Osteoblast (primary cell): ENCODE results near the gene PDCD4. TPM values are rescaled to one million over a fixed set of nuclear protein-coding genes. Genes with fewer than 3 reads are reported as not detected.

Source experiments
- DNase-seq: peaks from one replicate; pipeline ENCODE4 v3.0.0; 2011; ENCODE audit warnings: low spot score, mixed read lengths; ENCODE audit not compliant: insufficient read length; ENCODE audit errors: missing footprints
- H2AFZ ChIP-seq: 2 replicates; pipeline ENCODE4 v1.6.0; 2011; ENCODE audit warnings: mild to moderate bottlenecking, low read length
- H3K27ac ChIP-seq: 2 replicates; pipeline ENCODE4 v1.5.1; 2011; ENCODE audit warnings: mild to moderate bottlenecking, low read depth, low read length, moderate library complexity
- H3K27me3 ChIP-seq: 2 replicates; pipeline ENCODE4 v1.6.0; 2012; ENCODE audit warnings: mild to moderate bottlenecking, control low read depth, inconsistent platforms, low read length, moderate library complexity; ENCODE audit not compliant: insufficient read depth
- H3K36me3 ChIP-seq: 2 replicates; pipeline ENCODE4 v1.5.1; 2011; ENCODE audit warnings: mild to moderate bottlenecking, low read length, control low read depth, moderate library complexity; ENCODE audit not compliant: insufficient read depth
- H3K4me1 ChIP-seq: 2 replicates; pipeline ENCODE4 v1.5.1; 2011; ENCODE audit warnings: mild to moderate bottlenecking, low read length, control low read depth, moderate library complexity; ENCODE audit not compliant: insufficient read depth
- H3K4me2 ChIP-seq: 2 replicates; pipeline ENCODE4 v1.6.0; 2011; ENCODE audit warnings: mild to moderate bottlenecking, low read length; ENCODE audit not compliant: insufficient read depth
- H3K4me3 ChIP-seq: fragments of 200-600 bp; sonication (generic); 3 replicates; pipeline ENCODE4 v1.5.1; 2012; ENCODE audit warnings: mild to moderate bottlenecking, low read length, inconsistent platforms; ENCODE audit not compliant: insufficient read depth
- H3K79me2 ChIP-seq: 2 replicates; pipeline ENCODE4 v1.6.0; 2012; ENCODE audit warnings: mild to moderate bottlenecking, low read length, control low read depth, inconsistent platforms; ENCODE audit not compliant: insufficient read depth
- H3K9me3 ChIP-seq: 2 replicates; pipeline ENCODE4 v1.5.1; 2011; ENCODE audit warnings: low read depth, low read length, control low read depth
- H4K20me1 ChIP-seq: 2 replicates; pipeline ENCODE4 v1.6.0; 2012; ENCODE audit warnings: mild to moderate bottlenecking, low read length, control low read depth; ENCODE audit not compliant: insufficient read depth
- total RNA-seq: library from RNA; depleted of rRNA; stranded (reverse); fragments of >200 nt; gene quantifications from 2 replicates; pipeline ENCODE4 v1.2.3, GENCODE V29; 2012
- TF ChIP-seq, protein P1 (sequence below): IDR thresholded peaks from 2 replicates; pipeline ENCODE4 v1.5.1; 2011; ENCODE audit warnings: mild to moderate bottlenecking, low read depth, low read length, moderate library complexity; ENCODE audit errors: extremely low read depth

Gene PDCD4
- total RNA-seq, 1 donor, result 73.8 TPM

DNA sequence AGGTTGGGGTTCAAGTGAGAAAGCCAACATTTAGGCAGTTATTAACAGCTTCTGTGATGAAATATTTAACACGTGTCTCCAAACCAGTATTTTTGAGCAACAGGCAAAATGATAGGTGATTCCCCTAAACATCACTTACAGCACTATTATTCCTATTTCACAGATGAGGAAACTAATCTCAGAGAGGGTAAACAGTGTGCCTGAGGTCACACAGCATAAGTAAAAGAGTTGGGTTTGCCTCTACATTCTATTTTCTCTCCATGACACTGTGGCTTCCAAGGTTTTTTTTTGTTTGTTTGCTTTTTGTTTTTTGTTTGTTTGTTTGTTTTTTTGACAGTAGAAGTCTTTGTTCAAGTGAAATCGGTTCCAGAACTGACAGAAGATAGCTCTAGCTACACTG is 43.2 kb upstream of the PDCD4 start:
- Histone ChIP-seq H3K27ac (no peak overlapping the region), H2AFZ (no peak overlapping the region), H3K27me3 (peaks cover 24% of the 10 kb centered on the region), H3K9me3 (no peaks in the 10 kb centered on the region), H3K4me1 (peaks cover 4% of the 10 kb centered on the region), H3K79me2 (no peaks in the 10 kb centered on the region), H3K4me3 (no peak overlapping the region), H3K4me2 (no peak overlapping the region), H4K20me1 (no peaks in the 10 kb centered on the region), H3K36me3 (no peaks in the 10 kb centered on the region)
- TF ChIP-seq, protein P1, sequence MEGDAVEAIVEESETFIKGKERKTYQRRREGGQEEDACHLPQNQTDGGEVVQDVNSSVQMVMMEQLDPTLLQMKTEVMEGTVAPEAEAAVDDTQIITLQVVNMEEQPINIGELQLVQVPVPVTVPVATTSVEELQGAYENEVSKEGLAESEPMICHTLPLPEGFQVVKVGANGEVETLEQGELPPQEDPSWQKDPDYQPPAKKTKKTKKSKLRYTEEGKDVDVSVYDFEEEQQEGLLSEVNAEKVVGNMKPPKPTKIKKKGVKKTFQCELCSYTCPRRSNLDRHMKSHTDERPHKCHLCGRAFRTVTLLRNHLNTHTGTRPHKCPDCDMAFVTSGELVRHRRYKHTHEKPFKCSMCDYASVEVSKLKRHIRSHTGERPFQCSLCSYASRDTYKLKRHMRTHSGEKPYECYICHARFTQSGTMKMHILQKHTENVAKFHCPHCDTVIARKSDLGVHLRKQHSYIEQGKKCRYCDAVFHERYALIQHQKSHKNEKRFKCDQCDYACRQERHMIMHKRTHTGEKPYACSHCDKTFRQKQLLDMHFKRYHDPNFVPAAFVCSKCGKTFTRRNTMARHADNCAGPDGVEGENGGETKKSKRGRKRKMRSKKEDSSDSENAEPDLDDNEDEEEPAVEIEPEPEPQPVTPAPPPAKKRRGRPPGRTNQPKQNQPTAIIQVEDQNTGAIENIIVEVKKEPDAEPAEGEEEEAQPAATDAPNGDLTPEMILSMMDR, result no peak
- DNase-seq, result no peak

DNA sequence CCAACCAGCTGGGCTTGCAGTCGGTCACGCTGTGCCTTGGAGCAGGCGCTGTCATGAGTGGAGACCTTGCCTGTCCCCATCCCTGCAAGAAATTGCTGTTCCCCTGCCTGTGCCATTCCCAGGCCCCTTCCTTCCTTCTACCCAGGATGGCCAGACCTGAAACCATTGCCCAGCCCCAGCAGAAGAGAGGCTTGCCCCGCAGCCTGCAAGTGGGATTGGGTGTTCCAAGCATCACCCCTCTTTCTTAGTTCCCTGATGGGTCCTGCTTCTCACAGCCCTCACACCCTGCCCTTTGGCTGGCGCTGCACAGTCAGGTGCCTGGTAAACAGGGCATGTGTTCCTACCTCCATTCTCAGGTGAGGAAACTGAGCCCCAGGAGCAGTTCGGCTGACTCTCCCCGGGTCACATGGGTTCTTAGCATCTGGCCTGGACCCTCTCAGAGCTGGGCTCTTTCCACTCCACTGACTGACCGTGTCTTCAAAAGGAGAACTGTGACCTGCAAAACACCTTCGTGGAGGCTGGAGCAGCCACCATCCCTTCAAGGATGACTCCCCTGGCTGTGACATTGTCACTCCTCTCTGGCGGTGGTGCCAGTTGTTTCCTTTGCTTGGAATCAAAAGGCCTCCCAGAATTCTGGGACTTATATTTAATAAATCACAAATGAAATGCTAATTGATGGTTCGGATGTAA is 41.9 kb upstream of the PDCD4 start:
- no peaks in the 10 kb centered on the region for H3K79me2 ChIP-seq
- H3K9me3 ChIP-seq, result no peaks in the 10 kb centered on the region
- H3K27ac ChIP-seq, result no peak overlapping the region
- no peaks in the 10 kb centered on the region for H4K20me1 ChIP-seq
- no peak overlapping the region for H2AFZ ChIP-seq
- no peaks in the 10 kb centered on the region for H3K36me3 ChIP-seq
- peaks cover 18% of the 10 kb centered on the region for H3K27me3 ChIP-seq
- peaks cover 4% of the 10 kb centered on the region for H3K4me1 ChIP-seq
- H3K4me2 ChIP-seq, result no peak overlapping the region
- no peak overlapping the region for H3K4me3 ChIP-seq
- no peak for DNase-seq
- TF ChIP-seq, protein P1, result no peak

DNA sequence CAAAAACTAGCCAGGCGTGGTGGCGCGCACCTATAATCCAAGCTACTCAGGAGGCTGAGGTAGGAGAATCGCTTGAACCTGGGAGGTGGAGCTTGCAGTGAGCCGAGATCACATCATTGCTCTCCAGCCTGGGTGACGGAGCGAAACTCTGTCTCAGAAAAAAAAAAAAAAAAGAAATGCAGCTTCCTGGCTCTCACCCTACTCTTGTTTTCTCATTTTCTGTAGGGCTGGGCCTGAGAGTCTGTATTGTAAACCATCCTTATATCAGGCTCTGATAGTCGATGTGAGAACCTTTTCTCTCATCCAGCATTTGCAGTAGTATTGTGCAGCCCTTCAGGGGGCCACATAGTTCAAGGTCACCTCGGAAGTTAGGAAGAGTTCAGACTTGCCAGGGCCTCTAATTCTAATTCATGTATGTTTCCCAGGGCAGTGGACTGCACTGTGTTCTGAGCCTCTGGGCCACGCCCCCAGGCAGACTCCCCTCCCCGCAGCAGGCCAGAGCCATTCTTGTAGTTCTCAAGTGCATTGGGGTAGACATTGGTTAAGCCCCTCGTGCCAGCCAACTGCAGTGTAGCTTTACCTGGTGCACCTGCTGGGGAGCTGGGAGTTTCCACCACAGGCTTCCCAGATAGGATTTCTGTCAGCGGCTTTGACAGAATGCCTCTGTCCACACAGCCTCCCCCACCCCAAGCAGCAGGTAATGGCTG is 38.3 kb upstream of the PDCD4 start:
- Histone ChIP-seq H3K4me3 (no peak overlapping the region), H2AFZ (no peak overlapping the region), H3K27me3 (peaks cover 6% of the 10 kb centered on the region), H3K27ac (no peak overlapping the region), H3K4me1 (no peaks in the 10 kb centered on the region), H3K9me3 (no peaks in the 10 kb centered on the region), H3K79me2 (no peaks in the 10 kb centered on the region), H4K20me1 (no peaks in the 10 kb centered on the region), H3K4me2 (no peak overlapping the region), H3K36me3 (no peaks in the 10 kb centered on the region)
- DNase-seq, result no peak
- TF ChIP-seq, protein P1, result no peak

DNA sequence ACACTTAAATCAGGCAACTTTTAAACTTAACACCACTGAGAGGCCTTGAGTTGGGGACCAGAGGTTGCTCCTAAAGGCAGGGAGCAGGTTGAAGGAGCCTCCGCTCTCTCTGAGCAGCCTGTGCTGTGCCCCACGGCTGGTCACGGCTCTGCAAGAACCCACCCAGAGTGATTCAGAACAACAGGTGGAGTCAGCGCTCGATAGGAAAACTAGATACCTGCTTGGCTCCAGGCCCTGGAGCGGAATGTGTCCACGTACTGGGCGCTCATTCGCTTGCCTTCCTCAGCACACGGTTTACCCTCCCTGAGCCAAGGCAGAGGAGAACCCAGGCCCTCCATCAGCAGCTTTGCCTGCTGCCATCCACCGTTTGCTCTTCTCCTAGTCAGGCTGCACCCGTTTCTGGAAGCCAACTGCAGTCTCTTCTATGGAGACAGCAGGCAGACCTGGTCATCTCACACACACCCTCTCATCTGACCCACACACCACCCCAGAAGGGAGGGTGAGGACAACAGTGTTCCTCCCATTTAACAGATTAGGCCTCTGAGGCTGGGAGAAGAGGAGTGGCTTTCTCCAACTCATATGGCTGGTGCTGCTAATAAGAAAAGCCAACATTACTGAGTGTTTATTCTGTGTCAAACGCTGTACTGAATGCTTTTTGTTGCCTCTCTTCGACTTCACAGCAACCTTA is 37.6 kb upstream of the PDCD4 start:
- no peak overlapping the region for H2AFZ ChIP-seq
- no peaks in the 10 kb centered on the region for H3K79me2 ChIP-seq
- H3K4me2 ChIP-seq, result no peak overlapping the region
- H3K9me3 ChIP-seq, result no peaks in the 10 kb centered on the region
- H3K4me1 ChIP-seq, result no peaks in the 10 kb centered on the region
- DNase-seq, result no peak
- no peaks in the 10 kb centered on the region for H4K20me1 ChIP-seq
- H3K36me3 ChIP-seq, result no peaks in the 10 kb centered on the region
- no peak overlapping the region for H3K27ac ChIP-seq
- H3K4me3 ChIP-seq, result no peak overlapping the region
- no peaks in the 10 kb centered on the region for H3K27me3 ChIP-seq
- TF ChIP-seq, protein P1, result no peak
